Daoy (cell line): Measurements from ENCODE around the gene SERPINH1. TPM values are rescaled to one million over a fixed set of nuclear protein-coding genes. Genes with fewer than 3 reads are reported as not detected.

ENCODE experiments used
- DNase-seq: peaks from one replicate; pipeline ENCODE4 v3.0.0-alpha.2; 2015; ENCODE audit warnings: low read depth
- total RNA-seq: library from RNA; depleted of rRNA; stranded (reverse); fragments of >200 nt; shearing (Covaris generic); gene quantifications from 2 replicates; pipeline ENCODE4 v1.2.3, GENCODE V29; 2014; rRNA removed

Gene SERPINH1
- 300 and 415 TPM in 2 replicates for total RNA-seq

- peak; percentile 93 for DNase-seq
Measured at GRCh38 chr11:75562048-75562835, at the start of gene SERPINH1. Gene SERPINH1 (plus strand): TSS chr11:75562253. CDS start chr11:75566350, 4,097 bp downstream.

- DNase-seq = no peak
Measured at GRCh38 chr11:75513250-75513649, 48.8 kb upstream of the SERPINH1 start.

- no peak for DNase-seq
Measured at GRCh38 chr11:75514596-75514995, 47.5 kb upstream of the SERPINH1 start.

GRCh38 chr11:75516140-75516539 is 45.9 kb upstream of the SERPINH1 start:
- no peak for DNase-seq

GRCh38 chr11:75516886-75517285 is 45.2 kb upstream of the SERPINH1 start:
- no peak for DNase-seq

- DNase-seq = no peak
Measured at GRCh38 chr11:75518204-75518549, 43.9 kb upstream of the SERPINH1 start.

- DNase-seq = no peak
Measured at GRCh38 chr11:75518771-75519653, 43.0 kb upstream of the SERPINH1 start.

GRCh38 chr11:75520688-75521087 is 41.4 kb upstream of the SERPINH1 start:
- DNase-seq = no peak

GRCh38 chr11:75522286-75523044 is 39.6 kb upstream of the SERPINH1 start:
- no peak for DNase-seq

- no peak for DNase-seq
Measured at GRCh38 chr11:75523189-75523588, 38.9 kb upstream of the SERPINH1 start.

- DNase-seq = peak; percentile 25
Measured at GRCh38 chr11:75523811-75524664, 38.0 kb upstream of the SERPINH1 start.

GRCh38 chr11:75524665-75525432 is 37.2 kb upstream of the SERPINH1 start:
- DNase-seq = peak; percentile 76

GRCh38 chr11:75525433-75526191 is 36.4 kb upstream of the SERPINH1 start, which contains the start of gene GDPD5:
Gene GDPD5 (minus strand): TSS chr11:75525941. CDS start chr11:75477735, 48,206 bp downstream.
- peak; percentile 91 for DNase-seq

GRCh38 chr11:75526192-75526541 is 35.9 kb upstream of the SERPINH1 start:
- no peak for DNase-seq

- no peak for DNase-seq
Measured at GRCh38 chr11:75527130-75527529, 34.9 kb upstream of the SERPINH1 start.

GRCh38 chr11:75527938-75528735 is 33.9 kb upstream of the SERPINH1 start:
- DNase-seq = no peak

GRCh38 chr11:75530577-75530976 is 31.5 kb upstream of the SERPINH1 start:
- DNase-seq = no peak

GRCh38 chr11:75531325-75531724 is 30.7 kb upstream of the SERPINH1 start:
- DNase-seq = no peak
